Endothelial cell of umbilical vein (primary cell): ENCODE data around the gene SPTBN5.

Source experiments
- CTCF ChIP-seq, 2 donors: IDR thresholded peaks; 1 replicate in 1 of 2; 2 replicates in 1 of 2; pipeline ENCODE4 v1.5.1; 2011; ENCODE audit warnings: low read length in 2 of 2, mild to moderate bottlenecking in 2 of 2, moderate library complexity in 2 of 2, control low read depth in 1 of 2, inconsistent platforms in 1 of 2, low read depth in 1 of 2; ENCODE audit not compliant: insufficient read depth in 1 of 2; ENCODE audit errors: extremely low read depth in 1 of 2
- EZH2 ChIP-seq: IDR thresholded peaks from 2 replicates; pipeline ENCODE4 v1.6.1; 2012; ENCODE audit warnings: borderline replicate concordance, low read depth, mild to moderate bottlenecking, moderate library complexity, low read length, inconsistent platforms; ENCODE audit not compliant: severe bottlenecking
- POLR2A ChIP-seq: IDR thresholded peaks from 2 replicates; pipeline ENCODE4 v1.6.1; 2012; ENCODE audit warnings: low read depth, mild to moderate bottlenecking, control low read depth, low read length
- POLR2AphosphoS5 ChIP-seq: IDR thresholded peaks from 2 replicates; pipeline ENCODE4 v1.6.1; 2012; ENCODE audit warnings: low read depth, mild to moderate bottlenecking, control low read depth, low read length, moderate library complexity; ENCODE audit not compliant: insufficient read depth

DNA sequence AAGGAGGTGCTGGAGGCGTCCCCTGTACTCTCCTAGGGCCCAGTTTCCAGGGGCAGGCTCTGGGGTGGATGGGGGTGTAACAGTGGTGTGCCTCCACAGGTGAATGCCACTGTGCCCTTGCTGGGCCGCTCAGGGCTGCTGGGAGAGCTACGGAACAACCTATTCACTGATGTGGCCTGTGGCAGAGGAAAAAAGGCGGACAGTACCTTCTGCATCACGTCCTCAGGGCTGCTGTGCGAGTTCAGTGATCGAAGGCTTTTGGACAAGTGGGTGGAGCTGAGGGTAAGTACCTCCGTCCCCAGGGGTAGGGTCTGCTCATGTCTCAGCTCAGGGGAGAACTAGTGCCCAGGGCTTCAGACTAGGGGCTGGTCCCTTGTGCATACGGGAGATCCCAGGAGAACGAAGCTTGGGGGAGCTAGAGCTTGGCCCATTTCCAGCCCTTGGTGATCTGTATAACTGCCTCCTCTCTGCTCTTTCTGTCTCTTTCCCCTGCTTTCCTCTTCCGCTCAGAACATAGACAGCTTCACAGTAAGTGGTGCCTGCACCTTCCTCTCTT lies 81.0 kb downstream of the SPTBN5 start:
- TF ChIP-seq POLR2A: no peak
- TF ChIP-seq EZH2: no peak
- TF ChIP-seq CTCF (IDR thresholded peaks at IDR 0.05; ENCODE audit: extremely low read depth in 1 of 2, insufficient read depth in 1 of 2, low read depth in 1 of 2, low read length in 2 of 2): no peak
- TF ChIP-seq POLR2AphosphoS5: no peak
